SK-N-SH (cell line): ENCODE measurements around the gene PXDN. TPM values are rescaled to one million over a fixed set of nuclear protein-coding genes. Genes with fewer than 3 reads are reported as not detected.

Source experiments
- CTCF ChIA-PET: fragments of 300-600, 350-600 bp; formaldehyde crosslinking; extraction: SDS; loops from one replicate; lab custom pipeline; 2021; lab: Yijun Ruan, JAX
- POLR2A ChIA-PET: fragments of 350-600 bp; sonication (Branson Sonifier 250); formaldehyde crosslinking; extraction: SDS; loops from one replicate; lab custom pipeline; 2020; ENCODE audit warnings: antibody characterized with exemption, inconsistent platforms; lab: Yijun Ruan, JAX
- DNase-seq: peaks from one replicate; pipeline ENCODE4 v3.0.0; 2012
- H2AFZ ChIP-seq: fragments of 200-600 bp; sonication (generic); 2 replicates; pipeline ENCODE4 v1.8.1; 2016; ENCODE audit warnings: antibody characterized with exemption, mild to moderate bottlenecking, low read depth
- H3F3A ChIP-seq: fragments of 200-600 bp; sonication (generic); replicated peaks from 2 replicates; pipeline ENCODE3; 2016; ENCODE audit warnings: antibody characterized with exemption, mild to moderate bottlenecking; ENCODE audit not compliant: insufficient read depth
- H3K27ac ChIP-seq, 2 experiments: fragments of 200-500 bp in 1 of 2; fragments of 200-600 bp in 1 of 2; sonication (Bioruptor generic) in 1 of 2; sonication (generic), shearing (Covaris generic) in 1 of 2; 2 replicates each; pipeline versions ENCODE4 v1.5.1 to v1.6.1; 2014 to 2016; ENCODE audit warnings: low read depth in 2 of 2, inconsistent platforms in 1 of 2, low read length in 1 of 2, mild to moderate bottlenecking in 1 of 2, mixed read lengths in 1 of 2
- H3K27me3 ChIP-seq: fragments of 200-600 bp; sonication (generic), shearing (Covaris generic); 2 replicates; pipeline ENCODE4 v1.6.1; 2016; ENCODE audit warnings: mixed run types; ENCODE audit not compliant: insufficient read depth
- H3K36me3 ChIP-seq, 2 experiments: fragments of 200-500 bp in 1 of 2; fragments of 200-600 bp in 1 of 2; sonication (Bioruptor generic) in 1 of 2; sonication (generic) in 1 of 2; replicated peaks in 1 of 2; 2 replicates each; pipeline versions ENCODE3 to v1.5.1; 2014 to 2016; ENCODE audit warnings: low read length in 1 of 2, mild to moderate bottlenecking in 1 of 2; ENCODE audit not compliant: insufficient read depth in 2 of 2, control insufficient read depth in 1 of 2
- H3K4me1 ChIP-seq, 2 experiments: fragments of 200-500 bp in 1 of 2; fragments of 200-600 bp in 1 of 2; sonication (Bioruptor generic) in 1 of 2; sonication (generic), shearing (Covaris generic) in 1 of 2; 2 replicates each; pipeline versions ENCODE4 v1.5.1 to v1.6.1; 2014 to 2016; ENCODE audit warnings: low read depth in 1 of 2, low read length in 1 of 2, mixed run types in 1 of 2; ENCODE audit not compliant: insufficient read depth in 2 of 2, control insufficient read depth in 1 of 2
- H3K4me2 ChIP-seq: fragments of 200-600 bp; sonication (generic), shearing (Covaris generic); 2 replicates; pipeline ENCODE4 v1.6.1; 2017; ENCODE audit warnings: mixed run types
- H3K4me3 ChIP-seq, 2 experiments: fragments of 200-500 bp in 1 of 2; fragments of 200-600 bp in 1 of 2; sonication (Bioruptor generic) in 1 of 2; sonication (generic), shearing (Covaris generic) in 1 of 2; 2 replicates each; pipeline versions ENCODE4 v1.5.1 to v1.8.1; 2014 to 2016; ENCODE audit warnings: low read depth in 2 of 2, inconsistent platforms in 1 of 2, low read length in 1 of 2, mild to moderate bottlenecking in 1 of 2, mixed read lengths in 1 of 2, moderate library complexity in 1 of 2
- H3K79me2 ChIP-seq: fragments of 200-600 bp; sonication (generic); 2 replicates; pipeline ENCODE4 v1.8.1; 2017; ENCODE audit warnings: mild to moderate bottlenecking; ENCODE audit not compliant: insufficient read depth
- H3K9ac ChIP-seq: fragments of 200-600 bp; sonication (generic); 2 replicates; pipeline ENCODE4 v1.6.1; 2017; ENCODE audit warnings: mixed run types
- H3K9me2 ChIP-seq: fragments of 200-600 bp; sonication (generic); 2 replicates; pipeline ENCODE4 v1.6.1; 2017; ENCODE audit warnings: mixed run types
- H3K9me3 ChIP-seq: fragments of 200-600 bp; sonication (generic); 2 replicates; pipeline ENCODE4 v1.6.1; 2017; ENCODE audit warnings: mixed run types, mild to moderate bottlenecking, moderate library complexity
- H4K20me1 ChIP-seq: fragments of 200-600 bp; sonication (generic); 2 replicates; pipeline ENCODE4 v1.6.1; 2017; ENCODE audit warnings: mild to moderate bottlenecking, mixed run types; ENCODE audit not compliant: insufficient read depth
- ELF1 ChIP-seq: IDR thresholded peaks from 2 replicates; pipeline ENCODE4 v1.4.0; 2012
- EP300 ChIP-seq, 2 experiments: IDR thresholded peaks; 2 replicates each; pipeline versions ENCODE4 v1.4.0 to v1.6.1; 2012; ENCODE audit warnings: borderline replicate concordance in 1 of 2, low read depth in 1 of 2, low read length in 1 of 2
- EZH2phosphoT487 ChIP-seq: fragments of 200-600 bp; sonication (generic); IDR thresholded peaks from 2 replicates; pipeline ENCODE4 v1.6.1; 2017; ENCODE audit warnings: low read depth, mixed run types, mild to moderate bottlenecking, antibody characterized with exemption, moderate library complexity, borderline replicate concordance
- GABPA ChIP-seq: IDR thresholded peaks from 2 replicates; pipeline ENCODE4 v1.4.0; 2012; ENCODE audit warnings: low read depth, mild to moderate bottlenecking
- GATA2 ChIP-seq: sonication (generic); formaldehyde crosslinking; IDR thresholded peaks from 2 replicates; pipeline ENCODE4 v1.5.0; 2020; ENCODE audit warnings: mild to moderate bottlenecking, missing genetic modification reagents
- JUND ChIP-seq: IDR thresholded peaks from 2 replicates; pipeline ENCODE4 v1.4.0; 2012
- MEF2A ChIP-seq: IDR thresholded peaks from 2 replicates; pipeline ENCODE4 v1.4.0; 2012; ENCODE audit warnings: low read depth, borderline replicate concordance
- NFIC ChIP-seq: IDR thresholded peaks from 2 replicates; pipeline ENCODE4 v1.4.0; 2012; ENCODE audit warnings: borderline replicate concordance
- PBX3 ChIP-seq: IDR thresholded peaks from 2 replicates; pipeline ENCODE4; 2012
- POLR2AphosphoS5 ChIP-seq: IDR thresholded peaks from 2 replicates; pipeline ENCODE4 v1.6.1; 2012; ENCODE audit warnings: low read depth, low read length
- RAD21 ChIP-seq: IDR thresholded peaks from 2 replicates; pipeline ENCODE4 v1.6.1; 2012; ENCODE audit warnings: mild to moderate bottlenecking, low read length
- REST ChIP-seq: IDR thresholded peaks from 2 replicates; pipeline ENCODE4 v1.6.1; 2012; ENCODE audit warnings: mild to moderate bottlenecking, low read depth, low read length, moderate library complexity
- RXRA ChIP-seq: IDR thresholded peaks from 2 replicates; pipeline ENCODE4 v1.4.0; 2012; ENCODE audit warnings: low read depth, mild to moderate bottlenecking, borderline replicate concordance
- SMC3 ChIP-seq: IDR thresholded peaks from 2 replicates; pipeline ENCODE4 v1.6.1; 2012; ENCODE audit warnings: low read depth, low read length, improper control_type of control experiment
- TAF1 ChIP-seq: IDR thresholded peaks from 2 replicates; pipeline ENCODE4 v1.6.1; 2012; ENCODE audit warnings: low read depth, mild to moderate bottlenecking, low read length, moderate library complexity, borderline replicate concordance
- USF1 ChIP-seq: IDR thresholded peaks from 2 replicates; pipeline ENCODE4 v1.4.0; 2012; ENCODE audit warnings: low read depth, borderline replicate concordance
- USF2 ChIP-seq: fragments of 150-350 bp; IDR thresholded peaks from 2 replicates; pipeline ENCODE4 v1.6.1; 2017; ENCODE audit warnings: antibody characterized with exemption, low read length, low read depth, borderline replicate concordance
- ZBTB33 ChIP-seq: IDR thresholded peaks from 2 replicates; pipeline ENCODE4 v1.4.0; 2012; ENCODE audit warnings: low read depth, borderline replicate concordance
- WGBS: methylation state at CpG from one replicate; pipeline ENCODE4 v1.1.6; 2017; ENCODE audit warnings: low lambda C conversion rate; 5-methylcytosine and 5-hydroxymethylcytosine counted together
- polyA plus RNA-seq, 3 experiments: library from polyadenylated mRNA; depleted of rRNA; stranded (reverse); fragments of >200 nt; gene quantifications; 2 replicates each; pipeline ENCODE4 v1.2.3, GENCODE V29; 2012
- TF ChIP-seq, protein P1 (sequence below): IDR thresholded peaks from 2 replicates; pipeline ENCODE4 v1.4.0; 2012; ENCODE audit warnings: low read depth

The PXDN gene
- polyA plus RNA-seq, 1 of the 3 experiments (the other 2 are of a cell fraction) = 146 TPM

GRCh38 chr2:1636791-1637415 lies 107.4 kb downstream of the PXDN start:
- WGBS = 67% methylated on average over 12 of the region's 13 CpGs
- Histone ChIP-seq H3K4me1 (peaks cover 0 to 7% of the 10 kb centered on the region in 2 experiments; a peak in 1 of 4 replicates), H3F3A (no peaks in the 10 kb centered on the region)

More at GRCh38 chr2:1636791-1637415, 107.4 kb downstream of the PXDN start:
- peaks cover 35 to 90% of the 10 kb centered on the region in 2 experiments for H3K36me3 ChIP-seq
- DNase-seq = no peak
- ChIA-PET POLR2A (no interaction called here), CTCF (no interaction called here)
- H3K79me2 ChIP-seq = 0 out of 2 replicates have a peak, but pooled peaks cover 2% of the 10 kb centered on the region
- no peak overlapping the region for H3K4me2 ChIP-seq
- no peak for TF ChIP-seq ELF1
- TF ChIP-seq RXRA = no peak
- TF ChIP-seq, protein P1, sequence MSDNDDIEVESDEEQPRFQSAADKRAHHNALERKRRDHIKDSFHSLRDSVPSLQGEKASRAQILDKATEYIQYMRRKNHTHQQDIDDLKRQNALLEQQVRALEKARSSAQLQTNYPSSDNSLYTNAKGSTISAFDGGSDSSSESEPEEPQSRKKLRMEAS = no peak
- no peak for TF ChIP-seq MEF2A
- no peak for TF ChIP-seq RAD21
- no peak for TF ChIP-seq USF1
- no peak for TF ChIP-seq EP300 (IDR thresholded peaks at IDR 0.05; ENCODE audit: borderline replicate concordance in 1 of 2, low read depth in 1 of 2, low read length in 1 of 2)
- TF ChIP-seq NFIC = no peak
- no peak for TF ChIP-seq USF2
- no peak for TF ChIP-seq ZBTB33
- no peak for TF ChIP-seq EZH2phosphoT487
- TF ChIP-seq GATA2 (CRISPR knock-in tag) = no peak
- TF ChIP-seq JUND = no peak
- TF ChIP-seq GABPA = no peak
- no peak for TF ChIP-seq SMC3
- no peak for TF ChIP-seq PBX3
- no peak for TF ChIP-seq REST
- no peak for TF ChIP-seq TAF1
- no peak for TF ChIP-seq POLR2AphosphoS5
- H3K9me3 ChIP-seq = no peaks in the 10 kb centered on the region
- H2AFZ ChIP-seq = no peak overlapping the region
- H3K27ac ChIP-seq = no peak overlapping the region
- H3K9me2 ChIP-seq = no peaks in the 10 kb centered on the region
- no peak overlapping the region for H3K9ac ChIP-seq
- H4K20me1 ChIP-seq = no peaks in the 10 kb centered on the region
- no peaks in the 10 kb centered on the region for H3K27me3 ChIP-seq
- no peak overlapping the region for H3K4me3 ChIP-seq
